NCI-H146 treated with DMSO at 0.1 percent for 48 hours (cell line): ENCODE data around the gene CFAP300.

Experiments
- DNase-seq: peaks from one replicate; lab custom pipeline; 2025; ENCODE audit not compliant: unreplicated experiment; lab: John Stamatoyannopoulos, UW

CFAP300 gene

GRCh38 chr11:102071497-102072472 lies 24.5 kb downstream of the CFAP300 start:
- no peak for DNase-seq

- no peak for DNase-seq
Measured at GRCh38 chr11:102073253-102073652, 26.0 kb downstream of the CFAP300 start.

GRCh38 chr11:102079625-102080024 lies 32.4 kb downstream of the CFAP300 start:
- no peak for DNase-seq

- no peak for DNase-seq
Measured at GRCh38 chr11:102081313-102081712, 34.1 kb downstream of the CFAP300 start.

GRCh38 chr11:102085864-102086551 lies 38.8 kb downstream of the CFAP300 start:
- DNase-seq = no peak

GRCh38 chr11:102097186-102097585 lies 49.9 kb downstream of the CFAP300 start:
- DNase-seq = no peak

- DNase-seq = no peak
Measured at GRCh38 chr11:102099755-102100154, 52.5 kb downstream of the CFAP300 start.

GRCh38 chr11:102108734-102109440 lies 61.6 kb downstream of the CFAP300 start:
- no peak for DNase-seq

- DNase-seq = no peak
Measured at GRCh38 chr11:102109896-102110760, 62.9 kb downstream of the CFAP300 start, which contains the start of gene YAP1. YAP1 (plus strand) TSS chr11:102110447; CDS start chr11:102110849, 402 bp downstream.

GRCh38 chr11:102110761-102111010 lies 63.4 kb downstream of the CFAP300 start:
- DNase-seq = no peak

GRCh38 chr11:102111011-102111786 lies 64.0 kb downstream of the CFAP300 start:
- no peak for DNase-seq

GRCh38 chr11:102111787-102112508 lies 64.7 kb downstream of the CFAP300 start:
- DNase-seq = no peak

GRCh38 chr11:102112509-102112821 lies 65.2 kb downstream of the CFAP300 start:
- no peak for DNase-seq

- DNase-seq = no peak
Measured at GRCh38 chr11:102114032-102114431, 66.8 kb downstream of the CFAP300 start.

GRCh38 chr11:102115557-102115956 lies 68.3 kb downstream of the CFAP300 start:
- DNase-seq = no peak

GRCh38 chr11:102116453-102117205 lies 69.4 kb downstream of the CFAP300 start:
- no peak for DNase-seq

- DNase-seq = no peak
Measured at GRCh38 chr11:102117472-102118113, 70.4 kb downstream of the CFAP300 start.

- no peak for DNase-seq
Measured at GRCh38 chr11:102118937-102119336, 71.7 kb downstream of the CFAP300 start.
